Spleen (tissue), 11 donors: ENCODE results near the gene THSD4. TPM values are rescaled to one million over a fixed set of nuclear protein-coding genes. Genes with fewer than 3 reads are reported as not detected.

Experiments used
- DNase-seq: peaks from one replicate; pipeline ENCODE4 v3.0.0-alpha.2; 2020
- H3K27ac ChIP-seq, 8 donors: fragments of 200-600 bp; sonication (generic) in 7 of 8; 1 replicate in 4 of 8; 2 replicates in 4 of 8; pipeline versions ENCODE4 v1.5.0 to v1.8.0; 2016 to 2021; ENCODE audit warnings: inconsistent platforms in 4 of 8, mild to moderate bottlenecking in 4 of 8, moderate library complexity in 1 of 8
- H3K27me3 ChIP-seq, 7 donors: fragments of 200-600 bp; sonication (generic) in 6 of 7; replicated peaks in 1 of 7; 1 replicate in 4 of 7; 2 replicates in 3 of 7; pipeline versions ENCODE4 v1.5.0 to v1.8.0; 2016 to 2021; ENCODE audit warnings: inconsistent platforms in 3 of 7, mild to moderate bottlenecking in 1 of 7
- H3K36me3 ChIP-seq, 6 donors: fragments of 200-600 bp; sonication (generic) in 5 of 6; 1 replicate in 4 of 6; 2 replicates in 2 of 6; pipeline versions ENCODE4 v1.5.0 to v1.8.0; 2016 to 2021; ENCODE audit warnings: inconsistent platforms in 2 of 6
- H3K4me1 ChIP-seq, 6 donors: fragments of 200-600 bp; sonication (generic) in 5 of 6; 1 replicate in 3 of 6; 2 replicates in 3 of 6; pipeline versions ENCODE4 v1.5.0 to v1.8.0; 2016 to 2021; ENCODE audit warnings: inconsistent platforms in 3 of 6
- H3K4me3 ChIP-seq, 8 donors: fragments of 200-600 bp; sonication (generic) in 7 of 8; 1 replicate in 4 of 8; 2 replicates in 4 of 8; pipeline versions ENCODE4 v1.5.0 to v1.8.0; 2016 to 2021; ENCODE audit warnings: inconsistent platforms in 4 of 8, mild to moderate bottlenecking in 4 of 8, moderate library complexity in 2 of 8
- H3K9me3 ChIP-seq, 8 donors: fragments of 200-600 bp; sonication (generic) in 7 of 8; 1 replicate in 4 of 8; 2 replicates in 4 of 8; pipeline versions ENCODE4 v1.5.0 to v1.8.0; 2016 to 2021; ENCODE audit warnings: inconsistent platforms in 4 of 8
- CTCF ChIP-seq, 11 experiments: fragments of 200-600 bp in 7 of 11; fragments of 450-650 bp in 4 of 11; sonication (generic) in 4 of 11; IDR thresholded peaks in 8 of 11; conservative IDR thresholded peaks in 3 of 11; 1 replicate in 7 of 11; 2 replicates in 4 of 11; pipeline versions ENCODE4 v1.4.0 to v1.8.0; 2016 to 2021; ENCODE audit warnings: antibody characterized with exemption in 11 of 11, inconsistent platforms in 4 of 11, mild to moderate bottlenecking in 1 of 11
- POLR2A ChIP-seq, 3 donors: fragments of 450-650 bp; IDR thresholded peaks; one replicate each; pipeline ENCODE4 v1.5.1; 2017; ENCODE audit warnings: antibody characterized with exemption in 3 of 3, mild to moderate bottlenecking in 1 of 3
- POLR2AphosphoS5 ChIP-seq, 3 donors: sonication (generic); formaldehyde crosslinking; IDR thresholded peaks; one replicate each; pipeline ENCODE4 v1.5.1; 2017; ENCODE audit warnings: antibody characterized with exemption in 3 of 3
- WGBS, 5 donors: extraction: QIAGEN DNeasy Blood & Tissue Kit in 3 of 5; methylation state at CpG; one replicate each; pipeline versions ENCODE4 v1.1.5 to v1.1.7; 2013 to 2018; 5-methylcytosine and 5-hydroxymethylcytosine counted together
- intact Hi-C: fragments of 100-400 bp; cut with DNase I; formaldehyde crosslinking; loops from one replicate; pipeline ENCODE4 v1.15.0; 2023; ENCODE audit warnings: low total_unique reads
- polyA plus RNA-seq, 3 donors: library from polyadenylated mRNA; stranded (reverse); fragments of 200-250 nt; gene quantifications; one replicate each; pipeline ENCODE4 v1.2.1, GENCODE V29; 2013
- total RNA-seq, 7 donors: library from RNA; depleted of rRNA in 3 of 7; stranded (reverse); fragments of >200 nt in 3 of 7; fragmentation: NEBNext Ultra II Directional in 4 of 7; extraction: Animal tissue kit (Norgen Biotek cat#: 25700) in 4 of 7; gene quantifications; one replicate each; pipeline versions ENCODE4 v1.1.0 to v1.2.1, GENCODE V29; 2016 to 2021
- donor health status: healthy with polysubstance abuse.
- donor health status: DM: no; HTN: no; CAD: no; lungs with moderate emphysema.
- donor health status: DM: no; HTN: no; CAD: no.
- donor health status: Bipolar disorder and iron deficiency.
- donor health status: healthy.
- donor health status: DM: no; HTN: no; CAD: no.
- donor health status: DM: yes; HTN: yes; CAD: no.

THSD4 gene
- total and polyA plus RNA-seq, 10 donors, result 0.29 to 11.3 (median 3.4) TPM

DNA sequence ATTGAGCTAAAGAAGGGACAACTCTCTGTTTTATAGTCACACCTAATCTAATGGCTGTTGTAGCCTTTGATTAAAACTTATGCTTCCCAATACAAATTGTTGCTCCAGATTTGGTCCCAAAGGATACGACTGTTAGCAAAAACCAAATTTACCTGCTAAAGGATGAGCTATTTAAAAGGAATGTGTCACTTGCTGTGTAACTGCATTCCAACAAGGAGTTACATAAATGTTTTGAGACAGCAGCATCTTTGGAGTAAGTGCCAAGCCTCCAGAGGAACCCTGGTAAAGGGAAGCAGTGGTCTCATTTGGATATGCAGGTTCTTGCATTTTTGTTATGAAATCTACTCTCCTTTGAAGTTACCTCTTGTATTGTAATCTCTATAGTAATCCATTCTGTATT lies 233.3 kb downstream of the THSD4 start:
- H3K9me3 ChIP-seq, result no peaks in the 10 kb centered on the region
- no peak overlapping the region for H3K4me3 ChIP-seq
- H3K4me1 ChIP-seq, result no peaks in the 10 kb centered on the region
- no peak for DNase-seq
- 89 to 100% (median 94%) methylated on average over 1 of the region's 1 CpG for WGBS, 5 donors
- peaks cover 0 to 5% (median 0%) of the 10 kb centered on the region in 7 donors for H3K27me3 ChIP-seq
- no peak for TF ChIP-seq CTCF (IDR thresholded peaks at IDR 0.05 in 8 of 11, conservative IDR thresholded peaks at IDR 0.05 in 3 of 11)
- no peak for TF ChIP-seq POLR2A (IDR thresholded peaks at IDR 0.05)
- TF ChIP-seq POLR2AphosphoS5 (IDR thresholded peaks at IDR 0.05), result no peak
- H3K36me3 ChIP-seq, result no peaks in the 10 kb centered on the region
- H3K27ac ChIP-seq, result no peak overlapping the region
- intact Hi-C loops, result no loop called here

DNA sequence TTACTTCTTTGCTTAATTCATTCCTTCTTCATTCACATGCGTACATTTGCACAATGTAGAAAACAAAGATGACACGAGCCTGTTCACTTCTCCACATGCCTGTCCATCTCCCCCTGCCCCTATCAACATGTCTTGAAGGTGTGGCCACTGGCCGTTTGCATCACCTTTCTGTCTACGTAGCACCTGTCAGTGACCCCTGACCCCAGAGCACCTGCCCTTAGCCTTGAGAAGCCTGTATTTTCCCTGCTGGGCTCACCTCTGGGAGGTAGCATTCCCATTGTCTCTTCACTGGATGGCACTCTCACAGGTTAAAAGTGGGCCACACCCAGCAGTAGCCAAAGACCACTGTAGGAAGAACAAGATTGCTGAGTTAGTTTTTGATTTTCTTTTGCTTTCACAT lies 234.1 kb downstream of the THSD4 start:
- Histone ChIP-seq H3K4me1 (no peaks in the 10 kb centered on the region), H3K9me3 (no peaks in the 10 kb centered on the region), H3K4me3 (no peak overlapping the region), H3K36me3 (no peaks in the 10 kb centered on the region), H3K27ac (no peak overlapping the region), H3K27me3 (peaks cover 0 to 5% (median 0%) of the 10 kb centered on the region in 7 donors)
- intact Hi-C loops, result no loop called here
- 81 to 93% (median 87%) methylated on average over 4 of the region's 4 CpGs for WGBS, 5 donors
- no peak for TF ChIP-seq CTCF (IDR thresholded peaks at IDR 0.05 in 8 of 11, conservative IDR thresholded peaks at IDR 0.05 in 3 of 11)
- no peak for TF ChIP-seq POLR2AphosphoS5 (IDR thresholded peaks at IDR 0.05)
- no peak for TF ChIP-seq POLR2A (IDR thresholded peaks at IDR 0.05)
- DNase-seq, result no peak

- WGBS, 5 donors, result 85 to 92% (median 88%) methylated on average over 7 of the region's 7 CpGs
- no peak for DNase-seq
- Histone ChIP-seq H3K9me3 (no peaks in the 10 kb centered on the region), H3K4me3 (no peak overlapping the region), H3K27me3 (peaks cover 0 to 5% (median 0%) of the 10 kb centered on the region in 7 donors), H3K36me3 (no peaks in the 10 kb centered on the region), H3K4me1 (no peaks in the 10 kb centered on the region), H3K27ac (no peak overlapping the region)
- TF ChIP-seq POLR2A (IDR thresholded peaks at IDR 0.05) (no peak), CTCF (IDR thresholded peaks at IDR 0.05 in 8 of 11, conservative IDR thresholded peaks at IDR 0.05 in 3 of 11) (no peak), POLR2AphosphoS5 (IDR thresholded peaks at IDR 0.05) (no peak)
- intact Hi-C loops, result no loop called here
Observed at GRCh38 chr15:71349736-71350526, 234.7 kb downstream of the THSD4 start.

- Histone ChIP-seq H3K4me3 (no peak overlapping the region), H3K9me3 (no peaks in the 10 kb centered on the region), H3K36me3 (no peaks in the 10 kb centered on the region), H3K4me1 (no peaks in the 10 kb centered on the region), H3K27me3 (peaks cover 0 to 5% (median 0%) of the 10 kb centered on the region in 7 donors), H3K27ac (no peak overlapping the region)
- 76 to 90% (median 84%) methylated on average over 7 of the region's 7 CpGs for WGBS, 5 donors
- no peak for TF ChIP-seq POLR2A (IDR thresholded peaks at IDR 0.05)
- DNase-seq, result no peak
- intact Hi-C loops, result no loop called here
Observed at GRCh38 chr15:71350622-71351378, 235.5 kb downstream of the THSD4 start.
